Breast epithelium (tissue), 4 donors: ENCODE data around the gene RABGAP1L. TPM values are rescaled to one million over a fixed set of nuclear protein-coding genes. Genes with fewer than 3 reads are reported as not detected.
"Not testable (repeated sequence)": the region's sequence is repeated elsewhere in the genome, so short reads cannot be mapped to it uniquely, and the experiment has no call there.

Experiments used
- DNase-seq, 2 donors: peaks; one replicate each; pipeline ENCODE4 v3.0.0-alpha.2; 2019; ENCODE audit warnings: low spot score in 2 of 2
- H3K27ac ChIP-seq, 2 donors: fragments of 200-600 bp; sonication (generic) in 1 of 2; one replicate each; pipeline ENCODE4 v1.5.1; 2016 to 2019; ENCODE audit warnings: mild to moderate bottlenecking in 1 of 2
- H3K27me3 ChIP-seq, 2 donors: fragments of 200-600 bp; sonication (generic) in 1 of 2; one replicate each; pipeline versions ENCODE4 v1.5.1 to v1.6.0; 2017 to 2019; ENCODE audit warnings: control low read depth in 1 of 2, mild to moderate bottlenecking in 1 of 2
- H3K36me3 ChIP-seq: fragments of 200-600 bp; one replicate; pipeline ENCODE4 v1.5.1; 2019
- H3K4me1 ChIP-seq, 2 donors: fragments of 200-600 bp; sonication (generic); one replicate each; pipeline ENCODE4 v1.5.1; 2016 to 2019; ENCODE audit warnings: control low read depth in 1 of 2
- H3K4me3 ChIP-seq, 3 donors: fragments of 200-600 bp; sonication (generic); 1 replicate in 2 of 3; 2 replicates in 1 of 3; pipeline ENCODE4 v1.5.1; 2016 to 2019; ENCODE audit warnings: mild to moderate bottlenecking in 3 of 3, moderate library complexity in 2 of 3
- H3K9me3 ChIP-seq, 2 donors: fragments of 200-600 bp; sonication (generic) in 1 of 2; one replicate each; pipeline ENCODE4 v1.5.1; 2016 to 2019; ENCODE audit warnings: control low read depth in 1 of 2
- CTCF ChIP-seq, 3 donors: fragments of 450-650 bp; IDR thresholded peaks; one replicate each; pipeline ENCODE4 v1.5.1; 2016 to 2017; ENCODE audit warnings: antibody characterized with exemption in 3 of 3, mild to moderate bottlenecking in 3 of 3, moderate library complexity in 3 of 3
- POLR2A ChIP-seq: fragments of 450-650 bp; IDR thresholded peaks from one replicate; pipeline ENCODE4 v1.6.1; 2016; ENCODE audit warnings: antibody characterized with exemption, mild to moderate bottlenecking, moderate library complexity
- POLR2AphosphoS5 ChIP-seq, 3 donors: sonication (generic); formaldehyde crosslinking; IDR thresholded peaks; one replicate each; pipeline ENCODE4 v1.6.1; 2017; ENCODE audit warnings: antibody characterized with exemption in 3 of 3
- intact Hi-C: fragments of 100-400 bp; cut with DNase I; formaldehyde crosslinking; loops from one replicate; pipeline ENCODE4 v1.15.1; 2023; ENCODE audit warnings: low total_unique reads
- total RNA-seq, 3 donors: library from RNA; depleted of rRNA; stranded (reverse); fragments of >200 nt; gene quantifications; one replicate each; pipeline ENCODE4 v1.1.0, GENCODE V29; 2016

The RABGAP1L gene
- total RNA-seq, 3 donors from 2014 or later: 41.3 to 83.7 (median 49.5) TPM

GRCh38 chr1:174701565-174701964, 542.2 kb downstream of the RABGAP1L start:
- Histone ChIP-seq H3K4me1 (no peaks in the 10 kb centered on the region), H3K27ac (no peak overlapping the region), H3K4me3 (no peak overlapping the region), H3K27me3 (no peaks in the 10 kb centered on the region), H3K9me3 (no peaks in the 10 kb centered on the region), H3K36me3 (no peaks in the 10 kb centered on the region)
- no peak for DNase-seq
- TF ChIP-seq POLR2AphosphoS5 (IDR thresholded peaks at IDR 0.05): no peak
- intact Hi-C loops: no loop called here

- Histone ChIP-seq H3K36me3 (no peaks in the 10 kb centered on the region), H3K4me1 (no peaks in the 10 kb centered on the region), H3K27ac (no peak overlapping the region), H3K27me3 (no peaks in the 10 kb centered on the region), H3K4me3 (no peak overlapping the region), H3K9me3 (no peaks in the 10 kb centered on the region)
- TF ChIP-seq POLR2A: no peak
- TF ChIP-seq CTCF (IDR thresholded peaks at IDR 0.05): no peak
- TF ChIP-seq POLR2AphosphoS5 (IDR thresholded peaks at IDR 0.05): no peak
- intact Hi-C loops: no loop called here
- DNase-seq: no peak
These were observed 542.7 kb downstream of the RABGAP1L start for GRCh38 chr1:174702011-174702410.

- no peaks in the 10 kb centered on the region for H3K27me3 ChIP-seq
- no peak overlapping the region for H3K27ac ChIP-seq
- H3K36me3 ChIP-seq: no peaks in the 10 kb centered on the region
- no peaks in the 10 kb centered on the region for H3K4me1 ChIP-seq
- H3K4me3 ChIP-seq: no peak overlapping the region
- H3K9me3 ChIP-seq: no peaks in the 10 kb centered on the region
- TF ChIP-seq CTCF (IDR thresholded peaks at IDR 0.05) (no peak), POLR2AphosphoS5 (IDR thresholded peaks at IDR 0.05) (no peak), POLR2A (no peak)
- no peak for DNase-seq
- intact Hi-C loops: no loop called here
These were observed 544.0 kb downstream of the RABGAP1L start for GRCh38 chr1:174703309-174703708.

- Histone ChIP-seq H3K27me3 (no peaks in the 10 kb centered on the region), H3K27ac (no peak overlapping the region), H3K4me3 (no peak overlapping the region), H3K36me3 (no peaks in the 10 kb centered on the region), H3K4me1 (no peaks in the 10 kb centered on the region), H3K9me3 (no peaks in the 10 kb centered on the region)
- no peak for DNase-seq
- intact Hi-C loops: no loop called here
- TF ChIP-seq CTCF (IDR thresholded peaks at IDR 0.05) (no peak), POLR2AphosphoS5 (IDR thresholded peaks at IDR 0.05) (no peak), POLR2A (no peak)
These were observed 545.0 kb downstream of the RABGAP1L start for GRCh38 chr1:174704300-174704699.

GRCh38 chr1:174710868-174711845, 551.8 kb downstream of the RABGAP1L start:
- no peaks in the 10 kb centered on the region for H3K36me3 ChIP-seq
- H3K27ac ChIP-seq: no peak overlapping the region
- H3K4me3 ChIP-seq: no peak overlapping the region
- peaks cover 0 to 4% of the 10 kb centered on the region in 2 donors for H3K9me3 ChIP-seq
- TF ChIP-seq CTCF (IDR thresholded peaks at IDR 0.05) (no peak), POLR2AphosphoS5 (IDR thresholded peaks at IDR 0.05) (no peak), POLR2A (no peak)
- no peaks in the 10 kb centered on the region for H3K4me1 ChIP-seq
- no peaks in the 10 kb centered on the region for H3K27me3 ChIP-seq
- no peak for DNase-seq
- intact Hi-C loops: no loop called here

- H3K4me1 ChIP-seq, H3K9me3 ChIP-seq, DNase-seq, H3K36me3 ChIP-seq, intact Hi-C loops, H3K4me3 ChIP-seq, H3K27me3 ChIP-seq, H3K27ac ChIP-seq: not testable (repeated sequence)
These were observed 552.5 kb downstream of the RABGAP1L start for GRCh38 chr1:174711848-174712247.
